IMR-90 (cell line): ENCODE data around the gene SHC1. TPM values are rescaled to one million over a fixed set of nuclear protein-coding genes. Genes with fewer than 3 reads are reported as not detected.

Source experiments
- ATAC-seq: fragments of 200-7000 bp; cut with Tn5 transposase; 2 replicates; pipeline ENCODE4 v1.9.1; 2020; ENCODE audit warnings: low read depth, mild to moderate bottlenecking, moderate library complexity
- BruUV-seq: library from RNA; stranded (reverse); fragments of 400-500 nt; replicated peaks from 2 replicates; lab custom pipeline; 2021; lab: Mats Ljungman, UMichigan
- CTCF ChIA-PET: fragments of 300-600 bp; formaldehyde crosslinking; extraction: SDS; loops from one replicate; lab custom pipeline; 2021; ENCODE audit warnings: antibody characterized with exemption; lab: Yijun Ruan, JAX
- POLR2A ChIA-PET: fragments of 300-600 bp; sonication (Branson Sonifier 250); formaldehyde crosslinking; loops from one replicate; lab custom pipeline; 2022; ENCODE audit warnings: antibody characterized with exemption; ENCODE audit not compliant: unreplicated experiment; lab: Charles Lee
- DNase-seq: peaks from one replicate; pipeline ENCODE4 v3.0.0; 2013
- H2AFZ ChIP-seq: replicated peaks from 2 replicates; pipeline ENCODE3; 2013; ENCODE audit warnings: low read length, mild to moderate bottlenecking; ENCODE audit not compliant: poor library complexity
- H2AK5ac ChIP-seq: 2 replicates; pipeline ENCODE4 v1.6.1; 2013; ENCODE audit warnings: low read depth, low read length, inconsistent platforms
- H2AK9ac ChIP-seq: replicated peaks from 2 replicates; pipeline ENCODE3; 2013; ENCODE audit warnings: mild to moderate bottlenecking, low read depth, low read length, moderate library complexity; ENCODE audit not compliant: poor library complexity
- H2BK120ac ChIP-seq: 2 replicates; pipeline ENCODE4 v1.6.1; 2013; ENCODE audit warnings: low read depth, low read length, inconsistent platforms
- H2BK15ac ChIP-seq: 3 replicates; pipeline ENCODE4 v1.6.1; 2013; ENCODE audit warnings: low read depth, low read length, inconsistent platforms
- H2BK20ac ChIP-seq: 2 replicates; pipeline ENCODE4 v1.6.1; 2013; ENCODE audit warnings: low read depth, mild to moderate bottlenecking, inconsistent platforms, low read length, moderate library complexity
- H2BK5ac ChIP-seq: 2 replicates; pipeline ENCODE4 v1.6.1; 2013; ENCODE audit warnings: mild to moderate bottlenecking, low read depth, low read length, inconsistent platforms; ENCODE audit not compliant: poor library complexity, severe bottlenecking
- H3K14ac ChIP-seq: replicated peaks from 2 replicates; pipeline ENCODE4 v1.6.1; 2013; ENCODE audit warnings: low read depth, low read length, inconsistent platforms
- H3K18ac ChIP-seq: 2 replicates; pipeline ENCODE4 v1.6.1; 2013; ENCODE audit warnings: low read depth, low read length, control low read depth
- H3K23ac ChIP-seq: 2 replicates; pipeline ENCODE4 v1.6.1; 2013; ENCODE audit warnings: low read depth, low read length, inconsistent platforms
- H3K27ac ChIP-seq: 2 replicates; pipeline ENCODE4 v1.5.1; 2013; ENCODE audit warnings: mild to moderate bottlenecking, control low read depth, low read length; ENCODE audit not compliant: insufficient read depth
- H3K27me3 ChIP-seq: 2 replicates; pipeline ENCODE4 v1.6.1; 2013; ENCODE audit warnings: low read length; ENCODE audit not compliant: control insufficient read depth, insufficient read depth
- H3K36me3 ChIP-seq: 2 replicates; pipeline ENCODE4 v1.6.1; 2013; ENCODE audit warnings: low read length, mixed read lengths; ENCODE audit not compliant: control insufficient read depth, insufficient read depth
- H3K4ac ChIP-seq: 2 replicates; pipeline ENCODE4 v1.6.1; 2013; ENCODE audit warnings: low read depth, low read length, inconsistent platforms
- H3K4me1 ChIP-seq: 2 replicates; pipeline ENCODE4 v1.6.1; 2013; ENCODE audit warnings: low read length, mixed read lengths; ENCODE audit not compliant: control insufficient read depth, insufficient read depth
- H3K4me2 ChIP-seq: 2 replicates; pipeline ENCODE4 v1.6.1; 2013; ENCODE audit warnings: low read depth, mild to moderate bottlenecking, control low read depth, low read length, moderate library complexity
- H3K4me3 ChIP-seq: 2 replicates; pipeline ENCODE4 v1.5.1; 2013; ENCODE audit warnings: low read depth, mild to moderate bottlenecking, control low read depth, low read length, moderate library complexity; ENCODE audit not compliant: insufficient read depth
- H3K56ac ChIP-seq: 2 replicates; pipeline ENCODE4 v1.6.1; 2013; ENCODE audit warnings: low read length, inconsistent platforms; ENCODE audit not compliant: insufficient read depth; ENCODE audit errors: extremely low read depth
- H3K79me1 ChIP-seq, 2 experiments: 2 replicates each; pipeline ENCODE4 v1.6.1; 2013; ENCODE audit warnings: low read length in 2 of 2, inconsistent platforms in 1 of 2, low read depth in 1 of 2
- H3K9ac ChIP-seq: 2 replicates; pipeline ENCODE4 v1.6.1; 2013; ENCODE audit warnings: low read depth, low read length, control low read depth
- H3K9me1 ChIP-seq: 2 replicates; pipeline ENCODE4 v1.6.1; 2013; ENCODE audit warnings: low read length, inconsistent platforms; ENCODE audit not compliant: insufficient read depth
- H3K9me3 ChIP-seq: 2 replicates; pipeline ENCODE4 v1.6.1; 2013; ENCODE audit warnings: low read length; ENCODE audit not compliant: control insufficient read depth, insufficient read depth
- H4K20me1 ChIP-seq: 2 replicates; pipeline ENCODE4 v1.6.1; 2013; ENCODE audit warnings: low read length, inconsistent platforms; ENCODE audit not compliant: insufficient read depth
- H4K5ac ChIP-seq: 2 replicates; pipeline ENCODE4 v1.6.1; 2013; ENCODE audit warnings: mild to moderate bottlenecking, low read depth, low read length, control low read depth
- H4K8ac ChIP-seq, 2 experiments: 2 replicates each; pipeline ENCODE4 v1.6.1; 2013; ENCODE audit warnings: low read depth in 2 of 2, low read length in 2 of 2, control low read depth in 1 of 2, inconsistent platforms in 1 of 2
- H4K91ac ChIP-seq: 2 replicates; pipeline ENCODE4 v1.6.1; 2013; ENCODE audit warnings: low read depth, low read length, inconsistent platforms; ENCODE audit not compliant: insufficient read depth
- ELK1 ChIP-seq: fragments of 150-350 bp; IDR thresholded peaks from 2 replicates; pipeline ENCODE4 v1.6.1; 2016; ENCODE audit warnings: low read depth, mild to moderate bottlenecking, low read length, moderate library complexity, borderline replicate concordance
- MAZ ChIP-seq: IDR thresholded peaks from 2 replicates; pipeline ENCODE4 v1.6.1; 2012; ENCODE audit warnings: low read depth, mild to moderate bottlenecking, low read length, improper control_type of control experiment, moderate library complexity, borderline replicate concordance
- MXI1 ChIP-seq: IDR thresholded peaks from 2 replicates; pipeline ENCODE4 v1.6.1; 2012; ENCODE audit warnings: low read depth, mild to moderate bottlenecking, low read length, moderate library complexity, borderline replicate concordance
- WGBS, 2 experiments: methylation state at CpG; one replicate each; pipeline versions ENCODE4 v1.1.5 to v1.1.7; 2013; ENCODE audit warnings: missing lambda C conversion rate in 2 of 2; ENCODE audit not compliant: insufficient read length in 1 of 2; ENCODE audit errors: extremely low coverage in 2 of 2; 5-methylcytosine and 5-hydroxymethylcytosine counted together
- dilution Hi-C: fragments of 300-500 bp; cut with HindIII; formaldehyde crosslinking; loops from one replicate; pipeline ENCODE4 v1.14.3; 2018; ENCODE audit warnings: low sequenced_read_pairs; ENCODE audit not compliant: unreplicated experiment
- in situ Hi-C: fragments of 300-500 bp; cut with MboI; formaldehyde crosslinking; loops from 3 replicates; pipeline ENCODE4 v1.14.3; 2019; ENCODE audit warnings: low sequenced_read_pairs, inconsistent platforms, mixed read lengths
- intact Hi-C: fragments of 100-400 bp; cut with micrococcal nuclease; formaldehyde crosslinking; loops from 2 replicates; pipeline ENCODE4 v1.10.0; 2022
- polyA plus RNA-seq, 3 experiments: library from polyadenylated mRNA; depleted of rRNA; stranded (reverse); fragments of >200 nt; gene quantifications; 2 replicates each; pipeline ENCODE4 v1.2.3, GENCODE V29; 2012; ENCODE audit warnings: low replicate concordance in 1 of 3
- total RNA-seq: library from RNA; depleted of rRNA; stranded (reverse); fragments of >200 nt; gene quantifications from 2 replicates; pipeline ENCODE4 v1.2.3, GENCODE V29; 2012

SHC1 gene
- total and polyA plus RNA-seq, 2 of the 4 experiments (the other 2 are of a cell fraction): 352 to 355 TPM

GRCh38 chr1:154925335-154926170 lies 45.0 kb downstream of the SHC1 start:
- WGBS, 2 experiments: 100% methylated on average over 2 of the region's 3 CpGs; no CpG with 5 or more reads in 1 of the 2 experiments

More at GRCh38 chr1:154925335-154926170, 45.0 kb downstream of the SHC1 start:
- no peaks in the 10 kb centered on the region for H3K4me1 ChIP-seq
- H2BK120ac ChIP-seq: no peak overlapping the region
- no peaks in the 10 kb centered on the region for H3K9me1 ChIP-seq
- no peaks in the 10 kb centered on the region for H4K20me1 ChIP-seq
- H3K27me3 ChIP-seq: no peaks in the 10 kb centered on the region
- no peak overlapping the region for H3K4me3 ChIP-seq
- H3K56ac ChIP-seq: no peak overlapping the region
- ChIA-PET POLR2A (no interaction called here), CTCF (no interaction called here)
- H3K27ac ChIP-seq: no peak overlapping the region
- dilution Hi-C loops: no loop called here
- in situ Hi-C loops: no loop called here
- H3K9ac ChIP-seq: no peak overlapping the region
- no peaks in the 10 kb centered on the region for H3K79me1 ChIP-seq
- no peak overlapping the region for H2AK5ac ChIP-seq
- no peak for TF ChIP-seq MAZ
- TF ChIP-seq MXI1: no peak
- no peak for TF ChIP-seq ELK1
- no peak overlapping the region for H3K23ac ChIP-seq
- intact Hi-C loops: no loop called here
- no peak overlapping the region for H2AFZ ChIP-seq
- H2BK5ac ChIP-seq: no peak overlapping the region
- H4K8ac ChIP-seq: no peak overlapping the region
- no peak for ATAC-seq
- H2BK20ac ChIP-seq: no peak overlapping the region
- H3K36me3 ChIP-seq: peaks cover 25% of the 10 kb centered on the region
- H3K18ac ChIP-seq: no peak overlapping the region
- no peak overlapping the region for H2BK15ac ChIP-seq
- no peak overlapping the region for H3K4me2 ChIP-seq
- H3K4ac ChIP-seq: no peak overlapping the region
- H3K9me3 ChIP-seq: no peaks in the 10 kb centered on the region
- no peak for DNase-seq
- no peak overlapping the region for H4K91ac ChIP-seq
- H4K5ac ChIP-seq: no peak overlapping the region
- no TSS peak for BruUV-seq
- no peak overlapping the region for H3K14ac ChIP-seq
- no peak overlapping the region for H2AK9ac ChIP-seq
